Measurements from ENCODE around the gene NFIL3. TPM values are rescaled to one million over a fixed set of nuclear protein-coding genes. Genes with fewer than 3 reads are reported as not detected.

NFIL3 gene
- polyA plus RNA-seq, 1 of the 3 experiments (the other 2 are of a cell fraction), result 9.3 TPM

GRCh38 chr9:91427873-91428272 is 4.2 kb upstream of the NFIL3 start:
- Histone ChIP-seq H3K4me2 (no peak overlapping the region), H3K4me3 (ENCODE audit: low read depth in 2 of 2, low read length in 1 of 2) (no peak overlapping the region), H3K79me2 (ENCODE audit: insufficient read depth) (peaks cover 3% of the 10 kb centered on the region; the same call in 1 of the 2 replicates), H3K9me2 (no peaks in the 10 kb centered on the region), H3K9me3 (no peaks in the 10 kb centered on the region), H3K9ac (no peak overlapping the region), H3K27ac (ENCODE audit: low read depth in 2 of 2, low read length in 1 of 2) (no peak overlapping the region), H2AFZ (ENCODE audit: low read depth) (no peak overlapping the region), H4K20me1 (ENCODE audit: insufficient read depth) (no peaks in the 10 kb centered on the region; the same call in 1 of the 2 replicates), H3F3A (replicated peaks; ENCODE audit: insufficient read depth) (peaks cover 5% of the 10 kb centered on the region), H3K36me3 (replicated peaks in 1 of 2; ENCODE audit: control insufficient read depth in 1 of 2, insufficient read depth in 2 of 2, low read length in 1 of 2) (no peaks in the 10 kb centered on the region), H3K27me3 (ENCODE audit: insufficient read depth) (no peaks in the 10 kb centered on the region), H3K4me1 (ENCODE audit: control insufficient read depth in 1 of 2, insufficient read depth in 2 of 2, low read depth in 1 of 2, low read length in 1 of 2) (peaks cover 0 to 6% of the 10 kb centered on the region in 2 experiments; a peak in 1 of 4 replicates)
- peak; percentile 24; the same call in 1 of the 2 replicates for TF ChIP-seq FOSL2 (IDR thresholded peaks at IDR 0.05; ENCODE audit: borderline replicate concordance, low read depth)
- no peak for TF ChIP-seq TAF1 (IDR thresholded peaks at IDR 0.05; ENCODE audit: borderline replicate concordance, low read depth, low read length)
- DNase-seq, result no peak
- CTCF ChIA-PET, result interaction anchor here (2.1 to 3.0 kb wide), 2 partner anchors 390 to 513 kb away, joined by 7 to 16 read pairs; no protein-coding TSS in a partner anchor
- POLR2A ChIA-PET, result no interaction called here
- 84% methylated on average over 2 of the region's 2 CpGs for WGBS (ENCODE audit: low lambda C conversion rate)

- H3K36me3 ChIP-seq (replicated peaks in 1 of 2; ENCODE audit: control insufficient read depth in 1 of 2, insufficient read depth in 2 of 2, low read length in 1 of 2), result no peaks in the 10 kb centered on the region
- peaks cover 0 to 11% of the 10 kb centered on the region in 2 experiments; a peak in 2 of 4 replicates for H3K4me1 ChIP-seq (ENCODE audit: control insufficient read depth in 1 of 2, insufficient read depth in 2 of 2, low read depth in 1 of 2, low read length in 1 of 2)
- H3F3A ChIP-seq (replicated peaks; ENCODE audit: insufficient read depth), result peaks cover 5% of the 10 kb centered on the region
- ChIA-PET CTCF (interaction anchor here (0.5 to 4.0 kb wide), 20 partner anchors 9 to 528 kb away, joined by 3 to 67 read pairs (median 4); no protein-coding TSS in a partner anchor), POLR2A (interaction anchor here (1.3 to 1.4 kb wide), 2 partner anchors 389 to 511 kb away, joined by 3 to 4 read pairs; no protein-coding TSS in a partner anchor)
- no peaks in the 10 kb centered on the region for H3K27me3 ChIP-seq (ENCODE audit: insufficient read depth)
- no peak overlapping the region for H3K4me2 ChIP-seq
- H3K4me3 ChIP-seq (ENCODE audit: low read depth in 2 of 2, low read length in 1 of 2), result no peak overlapping the region
- peaks cover 19% of the 10 kb centered on the region for H3K79me2 ChIP-seq (ENCODE audit: insufficient read depth)
- no peak overlapping the region for H3K27ac ChIP-seq (ENCODE audit: low read depth in 2 of 2, low read length in 1 of 2)
- H3K9me3 ChIP-seq, result no peaks in the 10 kb centered on the region
- H3K9me2 ChIP-seq, result no peaks in the 10 kb centered on the region
- H3K9ac ChIP-seq, result no peak overlapping the region
- H4K20me1 ChIP-seq (ENCODE audit: insufficient read depth), result no peaks in the 10 kb centered on the region; the same call in 1 of the 2 replicates
- 43% methylated on average over 3 of the region's 3 CpGs for WGBS (ENCODE audit: low lambda C conversion rate)
- no peak overlapping the region for H2AFZ ChIP-seq (ENCODE audit: low read depth)
- peak; percentile 43 for DNase-seq
- TF ChIP-seq EZH2phosphoT487 (IDR thresholded peaks at IDR 0.05; ENCODE audit: borderline replicate concordance, low read depth) (no peak), MEF2A (IDR thresholded peaks at IDR 0.05; ENCODE audit: borderline replicate concordance, low read depth) (no peak), NRF1 (IDR thresholded peaks at IDR 0.05; ENCODE audit: low read depth, low read length) (no peak), RAD21 (IDR thresholded peaks at IDR 0.05; ENCODE audit: low read length) (peak; percentile 77), TCF12 (IDR thresholded peaks at IDR 0.05) (no peak), SIN3A (IDR thresholded peaks at IDR 0.05; ENCODE audit: borderline replicate concordance, low read depth, low read length) (no peak), MXI1 (IDR thresholded peaks at IDR 0.05; ENCODE audit: low read depth, low read length) (no peak), EP300 (IDR thresholded peaks at IDR 0.05; ENCODE audit: borderline replicate concordance in 1 of 2, low read depth in 1 of 2, low read length in 1 of 2) (no peak), POLR2AphosphoS5 (IDR thresholded peaks at IDR 0.05; ENCODE audit: low read depth, low read length) (no peak), RCOR1 (IDR thresholded peaks at IDR 0.05; ENCODE audit: low read length) (no peak), SMC3 (IDR thresholded peaks at IDR 0.05; ENCODE audit: low read depth, low read length) (peak; percentile 76), CHD2 (IDR thresholded peaks at IDR 0.05; ENCODE audit: low read length, partially characterized antibody) (no peak), NFIC (IDR thresholded peaks at IDR 0.05; ENCODE audit: borderline replicate concordance) (no peak), USF2 (IDR thresholded peaks at IDR 0.05; ENCODE audit: borderline replicate concordance, low read depth, low read length) (no peak), RXRA (IDR thresholded peaks at IDR 0.05; ENCODE audit: borderline replicate concordance, low read depth) (no peak)
- TF ChIP-seq, protein P1, sequence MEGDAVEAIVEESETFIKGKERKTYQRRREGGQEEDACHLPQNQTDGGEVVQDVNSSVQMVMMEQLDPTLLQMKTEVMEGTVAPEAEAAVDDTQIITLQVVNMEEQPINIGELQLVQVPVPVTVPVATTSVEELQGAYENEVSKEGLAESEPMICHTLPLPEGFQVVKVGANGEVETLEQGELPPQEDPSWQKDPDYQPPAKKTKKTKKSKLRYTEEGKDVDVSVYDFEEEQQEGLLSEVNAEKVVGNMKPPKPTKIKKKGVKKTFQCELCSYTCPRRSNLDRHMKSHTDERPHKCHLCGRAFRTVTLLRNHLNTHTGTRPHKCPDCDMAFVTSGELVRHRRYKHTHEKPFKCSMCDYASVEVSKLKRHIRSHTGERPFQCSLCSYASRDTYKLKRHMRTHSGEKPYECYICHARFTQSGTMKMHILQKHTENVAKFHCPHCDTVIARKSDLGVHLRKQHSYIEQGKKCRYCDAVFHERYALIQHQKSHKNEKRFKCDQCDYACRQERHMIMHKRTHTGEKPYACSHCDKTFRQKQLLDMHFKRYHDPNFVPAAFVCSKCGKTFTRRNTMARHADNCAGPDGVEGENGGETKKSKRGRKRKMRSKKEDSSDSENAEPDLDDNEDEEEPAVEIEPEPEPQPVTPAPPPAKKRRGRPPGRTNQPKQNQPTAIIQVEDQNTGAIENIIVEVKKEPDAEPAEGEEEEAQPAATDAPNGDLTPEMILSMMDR (IDR thresholded peaks at IDR 0.05), result peak; percentile 64
- TF ChIP-seq, protein P2, sequence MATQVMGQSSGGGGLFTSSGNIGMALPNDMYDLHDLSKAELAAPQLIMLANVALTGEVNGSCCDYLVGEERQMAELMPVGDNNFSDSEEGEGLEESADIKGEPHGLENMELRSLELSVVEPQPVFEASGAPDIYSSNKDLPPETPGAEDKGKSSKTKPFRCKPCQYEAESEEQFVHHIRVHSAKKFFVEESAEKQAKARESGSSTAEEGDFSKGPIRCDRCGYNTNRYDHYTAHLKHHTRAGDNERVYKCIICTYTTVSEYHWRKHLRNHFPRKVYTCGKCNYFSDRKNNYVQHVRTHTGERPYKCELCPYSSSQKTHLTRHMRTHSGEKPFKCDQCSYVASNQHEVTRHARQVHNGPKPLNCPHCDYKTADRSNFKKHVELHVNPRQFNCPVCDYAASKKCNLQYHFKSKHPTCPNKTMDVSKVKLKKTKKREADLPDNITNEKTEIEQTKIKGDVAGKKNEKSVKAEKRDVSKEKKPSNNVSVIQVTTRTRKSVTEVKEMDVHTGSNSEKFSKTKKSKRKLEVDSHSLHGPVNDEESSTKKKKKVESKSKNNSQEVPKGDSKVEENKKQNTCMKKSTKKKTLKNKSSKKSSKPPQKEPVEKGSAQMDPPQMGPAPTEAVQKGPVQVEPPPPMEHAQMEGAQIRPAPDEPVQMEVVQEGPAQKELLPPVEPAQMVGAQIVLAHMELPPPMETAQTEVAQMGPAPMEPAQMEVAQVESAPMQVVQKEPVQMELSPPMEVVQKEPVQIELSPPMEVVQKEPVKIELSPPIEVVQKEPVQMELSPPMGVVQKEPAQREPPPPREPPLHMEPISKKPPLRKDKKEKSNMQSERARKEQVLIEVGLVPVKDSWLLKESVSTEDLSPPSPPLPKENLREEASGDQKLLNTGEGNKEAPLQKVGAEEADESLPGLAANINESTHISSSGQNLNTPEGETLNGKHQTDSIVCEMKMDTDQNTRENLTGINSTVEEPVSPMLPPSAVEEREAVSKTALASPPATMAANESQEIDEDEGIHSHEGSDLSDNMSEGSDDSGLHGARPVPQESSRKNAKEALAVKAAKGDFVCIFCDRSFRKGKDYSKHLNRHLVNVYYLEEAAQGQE (IDR thresholded peaks at IDR 0.05; ENCODE audit: low read depth, low read length), result no peak
- TF ChIP-seq, protein P3, sequence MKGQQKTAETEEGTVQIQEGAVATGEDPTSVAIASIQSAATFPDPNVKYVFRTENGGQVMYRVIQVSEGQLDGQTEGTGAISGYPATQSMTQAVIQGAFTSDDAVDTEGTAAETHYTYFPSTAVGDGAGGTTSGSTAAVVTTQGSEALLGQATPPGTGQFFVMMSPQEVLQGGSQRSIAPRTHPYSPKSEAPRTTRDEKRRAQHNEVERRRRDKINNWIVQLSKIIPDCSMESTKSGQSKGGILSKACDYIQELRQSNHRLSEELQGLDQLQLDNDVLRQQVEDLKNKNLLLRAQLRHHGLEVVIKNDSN (IDR thresholded peaks at IDR 0.05; ENCODE audit: borderline replicate concordance, low read depth), result no peak
These were observed 2.6 kb upstream of the NFIL3 start for GRCh38 chr9:91426123-91426745.

Data from SK-N-SH (cell line).